ENCODE measurements around the gene ELF4. TPM values are rescaled to one million over a fixed set of nuclear protein-coding genes. Genes with fewer than 3 reads are reported as not detected.

The ELF4 gene
- total and polyA plus RNA-seq, 9 of the 15 experiments (the other 6 are each of a cell fraction or from before 2014, with no cell fraction given): 5.9 to 55.8 (median 25.2) TPM

DNA sequence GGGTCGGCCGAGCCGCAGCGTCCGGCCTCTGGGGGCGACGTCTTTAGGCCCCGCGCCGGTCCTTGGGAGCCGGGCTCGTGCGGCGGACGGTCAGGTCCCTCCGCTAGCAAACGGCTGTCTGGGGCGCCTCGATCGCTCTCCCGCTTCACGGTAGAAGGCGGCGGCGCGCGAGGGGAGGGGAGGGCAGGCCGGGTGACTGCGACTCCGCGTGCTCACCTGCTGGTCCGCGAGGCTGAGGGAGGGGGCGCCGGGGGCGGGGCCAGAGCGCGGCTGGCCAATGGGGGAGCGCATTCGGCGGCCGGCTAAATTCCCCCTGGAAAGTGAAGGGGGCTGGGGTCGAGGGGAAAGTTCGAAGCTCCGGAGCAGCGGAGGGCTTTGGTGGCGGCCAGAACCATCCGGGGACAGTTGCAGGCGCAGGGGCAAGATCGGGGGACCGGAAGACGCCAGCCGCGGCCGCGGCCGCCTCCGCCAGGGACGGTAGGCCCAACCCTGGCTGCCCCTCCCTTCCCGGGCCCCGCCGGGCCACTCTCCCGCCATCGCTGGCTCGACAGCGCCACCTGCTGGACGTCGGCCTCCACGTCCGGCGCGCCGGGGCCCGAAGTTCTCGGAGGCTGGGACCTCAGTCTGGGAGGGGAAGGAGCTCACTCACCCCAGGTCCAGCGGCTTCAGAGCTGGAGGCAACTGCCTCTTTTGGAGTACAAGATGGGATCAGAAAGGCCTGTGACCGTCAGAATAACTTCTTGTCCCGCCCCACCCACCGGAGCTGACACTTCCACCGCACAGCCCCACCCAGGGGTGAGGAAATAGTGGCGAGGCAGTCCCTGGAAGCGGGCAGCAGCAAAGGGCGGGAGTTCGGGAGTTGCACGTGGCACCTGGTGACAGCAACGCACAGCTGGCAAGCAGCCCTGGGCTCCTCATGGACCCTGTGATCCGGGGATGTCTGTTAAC lies 49.9 kb downstream of the ELF4 start:
- FAIRE-seq (peak; percentile 73), DNase-seq (ENCODE audit: extremely low read depth in 1 of 4, low spot score in 3 of 4) (peak; percentile 89 to 93 (median 92)), ATAC-seq (peak; percentile 94)
- no peaks in the 10 kb centered on the region for H3K27me3 ChIP-seq (ENCODE audit: control insufficient read depth in 2 of 2, insufficient read depth in 2 of 2, low read length in 2 of 2)
- peaks cover 15% of the 10 kb centered on the region; the same call in 1 of the 3 replicates for H3K36me3 ChIP-seq (ENCODE audit: control insufficient read depth, insufficient read depth, low read length)
- H3K4me2 ChIP-seq (ENCODE audit: insufficient read depth, low read length): peak overlapping the region; percentile 62
- ChIA-PET CTCF (ENCODE audit: low intra/inter-chr PET ratio) (interaction anchor here (0.7 to 2.3 kb wide), 4 partner anchors 134 to 457 kb away, joined by 4 to 23 read pairs (median 8); no protein-coding TSS in a partner anchor), POLR2A (interaction anchor here (1.2 to 1.5 kb wide), 3 partner anchors 11 to 455 kb away, joined by 3 to 6 read pairs (median 6); no protein-coding TSS in a partner anchor)
- H3K4me1 ChIP-seq (replicated peaks in 1 of 2; ENCODE audit: control insufficient read depth in 2 of 2, insufficient read depth in 2 of 2, low read length in 2 of 2): peaks cover 2 to 23% of the 10 kb centered on the region in 2 experiments; a peak in 4 of 5 replicates
- H3K79me2 ChIP-seq (ENCODE audit: control insufficient read depth, insufficient read depth, low read length): no peaks in the 10 kb centered on the region
- peak overlapping the region; percentile 75 to 94 for H3K9ac ChIP-seq (ENCODE audit: insufficient read depth in 1 of 2, low read depth in 2 of 2, low read length in 2 of 2)
- H3K9me3 ChIP-seq (replicated peaks; ENCODE audit: control insufficient read depth, insufficient read depth, low read depth, low read length): no peaks in the 10 kb centered on the region
- in situ Hi-C loops (cut with MboI) (loop anchor here (10.0 kb wide), 2 partner anchors 136 to 456 kb away; no protein-coding TSS in a partner anchor), intact Hi-C loops (cut with micrococcal nuclease) (loop anchor here (1.0 to 5.0 kb wide), 6 partner anchors 129 to 1702 kb away; no protein-coding TSS in a partner anchor)
- H3K9me1 ChIP-seq (ENCODE audit: control insufficient read depth, insufficient read depth, low read length): no peaks in the 10 kb centered on the region
- no peaks in the 10 kb centered on the region for H4K20me1 ChIP-seq (replicated peaks; ENCODE audit: control insufficient read depth, insufficient read depth, low read length)
- peak overlapping the region; percentile 42 for H3K4me3 ChIP-seq
- peak overlapping the region; percentile 87 for H3K27ac ChIP-seq (ENCODE audit: extremely low read depth, low read depth, low read length)
- WGBS (ENCODE audit: insufficient coverage, low coverage, missing lambda C conversion rate): 2% methylated on average over 34 of the region's 87 CpGs
- H2AFZ ChIP-seq (ENCODE audit: low read depth, low read length): peak overlapping the region; percentile 95
- no TSS peak for BruUV-seq (replicated peaks)
- TF ChIP-seq ZFX (CRISPR knock-in tag; IDR thresholded peaks at IDR 0.05) (peak; percentile 98), NFE2 (IDR thresholded peaks at IDR 0.05; ENCODE audit: low read depth) (no peak), HDAC3 (IDR thresholded peaks at IDR 0.05; ENCODE audit: borderline replicate concordance, partially characterized antibody) (no peak), PURB (CRISPR knock-in tag; IDR thresholded peaks at IDR 0.05; ENCODE audit: low read depth) (no peak), MAZ (CRISPR knock-in tag; conservative IDR thresholded peaks at IDR 0.05 in 1 of 2, IDR thresholded peaks at IDR 0.05 in 1 of 2) (peak; percentile 84 to 97; a peak in 3 of 4 replicates)
- TF ChIP-seq, protein P1, sequence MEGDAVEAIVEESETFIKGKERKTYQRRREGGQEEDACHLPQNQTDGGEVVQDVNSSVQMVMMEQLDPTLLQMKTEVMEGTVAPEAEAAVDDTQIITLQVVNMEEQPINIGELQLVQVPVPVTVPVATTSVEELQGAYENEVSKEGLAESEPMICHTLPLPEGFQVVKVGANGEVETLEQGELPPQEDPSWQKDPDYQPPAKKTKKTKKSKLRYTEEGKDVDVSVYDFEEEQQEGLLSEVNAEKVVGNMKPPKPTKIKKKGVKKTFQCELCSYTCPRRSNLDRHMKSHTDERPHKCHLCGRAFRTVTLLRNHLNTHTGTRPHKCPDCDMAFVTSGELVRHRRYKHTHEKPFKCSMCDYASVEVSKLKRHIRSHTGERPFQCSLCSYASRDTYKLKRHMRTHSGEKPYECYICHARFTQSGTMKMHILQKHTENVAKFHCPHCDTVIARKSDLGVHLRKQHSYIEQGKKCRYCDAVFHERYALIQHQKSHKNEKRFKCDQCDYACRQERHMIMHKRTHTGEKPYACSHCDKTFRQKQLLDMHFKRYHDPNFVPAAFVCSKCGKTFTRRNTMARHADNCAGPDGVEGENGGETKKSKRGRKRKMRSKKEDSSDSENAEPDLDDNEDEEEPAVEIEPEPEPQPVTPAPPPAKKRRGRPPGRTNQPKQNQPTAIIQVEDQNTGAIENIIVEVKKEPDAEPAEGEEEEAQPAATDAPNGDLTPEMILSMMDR (IDR thresholded peaks at IDR 0.05 in 2 of 3, conservative IDR thresholded peaks at IDR 0.05 in 1 of 3; ENCODE audit: insufficient read depth in 2 of 3, low read depth in 1 of 3, low read length in 3 of 3): peak; percentile 86 to 90 (median 89)
- TF ChIP-seq, protein P2, sequence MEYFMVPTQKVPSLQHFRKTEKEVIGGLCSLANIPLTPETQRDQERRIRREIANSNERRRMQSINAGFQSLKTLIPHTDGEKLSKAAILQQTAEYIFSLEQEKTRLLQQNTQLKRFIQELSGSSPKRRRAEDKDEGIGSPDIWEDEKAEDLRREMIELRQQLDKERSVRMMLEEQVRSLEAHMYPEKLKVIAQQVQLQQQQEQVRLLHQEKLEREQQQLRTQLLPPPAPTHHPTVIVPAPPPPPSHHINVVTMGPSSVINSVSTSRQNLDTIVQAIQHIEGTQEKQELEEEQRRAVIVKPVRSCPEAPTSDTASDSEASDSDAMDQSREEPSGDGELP (CRISPR knock-in tag; IDR thresholded peaks at IDR 0.05; ENCODE audit: borderline replicate concordance): peak; percentile 72; the same call in 1 of the 2 replicates
- TF ChIP-seq, protein P3, sequence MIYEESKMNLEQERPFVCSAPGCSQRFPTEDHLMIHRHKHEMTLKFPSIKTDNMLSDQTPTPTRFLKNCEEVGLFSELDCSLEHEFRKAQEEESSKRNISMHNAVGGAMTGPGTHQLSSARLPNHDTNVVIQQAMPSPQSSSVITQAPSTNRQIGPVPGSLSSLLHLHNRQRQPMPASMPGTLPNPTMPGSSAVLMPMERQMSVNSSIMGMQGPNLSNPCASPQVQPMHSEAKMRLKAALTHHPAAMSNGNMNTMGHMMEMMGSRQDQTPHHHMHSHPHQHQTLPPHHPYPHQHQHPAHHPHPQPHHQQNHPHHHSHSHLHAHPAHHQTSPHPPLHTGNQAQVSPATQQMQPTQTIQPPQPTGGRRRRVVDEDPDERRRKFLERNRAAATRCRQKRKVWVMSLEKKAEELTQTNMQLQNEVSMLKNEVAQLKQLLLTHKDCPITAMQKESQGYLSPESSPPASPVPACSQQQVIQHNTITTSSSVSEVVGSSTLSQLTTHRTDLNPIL (CRISPR knock-in tag; IDR thresholded peaks at IDR 0.05): no peak
- TF ChIP-seq, protein P4, sequence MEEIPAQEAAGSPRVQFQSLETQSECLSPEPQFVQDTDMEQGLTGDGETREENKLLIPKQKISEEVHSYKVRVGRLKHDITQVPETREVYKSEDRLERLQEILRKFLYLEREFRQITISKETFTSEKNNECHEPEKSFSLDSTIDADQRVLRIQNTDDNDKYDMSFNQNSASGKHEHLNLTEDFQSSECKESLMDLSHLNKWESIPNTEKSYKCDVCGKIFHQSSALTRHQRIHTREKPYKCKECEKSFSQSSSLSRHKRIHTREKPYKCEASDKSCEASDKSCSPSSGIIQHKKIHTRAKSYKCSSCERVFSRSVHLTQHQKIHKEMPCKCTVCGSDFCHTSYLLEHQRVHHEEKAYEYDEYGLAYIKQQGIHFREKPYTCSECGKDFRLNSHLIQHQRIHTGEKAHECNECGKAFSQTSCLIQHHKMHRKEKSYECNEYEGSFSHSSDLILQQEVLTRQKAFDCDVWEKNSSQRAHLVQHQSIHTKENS (CRISPR knock-in tag; IDR thresholded peaks at IDR 0.05): no peak
- TF ChIP-seq, protein P5, sequence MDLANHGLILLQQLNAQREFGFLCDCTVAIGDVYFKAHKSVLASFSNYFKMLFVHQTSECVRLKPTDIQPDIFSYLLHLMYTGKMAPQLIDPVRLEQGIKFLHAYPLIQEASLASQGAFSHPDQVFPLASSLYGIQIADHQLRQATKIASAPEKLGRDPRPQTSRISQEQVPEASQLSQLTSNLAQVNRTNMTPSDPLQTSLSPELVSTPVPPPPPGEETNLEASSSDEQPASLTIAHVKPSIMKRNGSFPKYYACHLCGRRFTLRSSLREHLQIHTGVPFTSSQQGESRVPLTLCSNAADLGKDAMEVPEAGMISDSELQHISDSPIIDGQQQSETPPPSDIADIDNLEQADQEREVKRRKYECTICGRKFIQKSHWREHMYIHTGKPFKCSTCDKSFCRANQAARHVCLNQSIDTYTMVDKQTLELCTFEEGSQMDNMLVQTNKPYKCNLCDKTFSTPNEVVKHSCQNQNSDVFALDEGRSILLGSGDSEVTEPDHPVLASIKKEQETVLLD (IDR thresholded peaks at IDR 0.05): no peak

Data from K562 (cell line).